ENCODE data around the gene NSRP1.

DNA sequence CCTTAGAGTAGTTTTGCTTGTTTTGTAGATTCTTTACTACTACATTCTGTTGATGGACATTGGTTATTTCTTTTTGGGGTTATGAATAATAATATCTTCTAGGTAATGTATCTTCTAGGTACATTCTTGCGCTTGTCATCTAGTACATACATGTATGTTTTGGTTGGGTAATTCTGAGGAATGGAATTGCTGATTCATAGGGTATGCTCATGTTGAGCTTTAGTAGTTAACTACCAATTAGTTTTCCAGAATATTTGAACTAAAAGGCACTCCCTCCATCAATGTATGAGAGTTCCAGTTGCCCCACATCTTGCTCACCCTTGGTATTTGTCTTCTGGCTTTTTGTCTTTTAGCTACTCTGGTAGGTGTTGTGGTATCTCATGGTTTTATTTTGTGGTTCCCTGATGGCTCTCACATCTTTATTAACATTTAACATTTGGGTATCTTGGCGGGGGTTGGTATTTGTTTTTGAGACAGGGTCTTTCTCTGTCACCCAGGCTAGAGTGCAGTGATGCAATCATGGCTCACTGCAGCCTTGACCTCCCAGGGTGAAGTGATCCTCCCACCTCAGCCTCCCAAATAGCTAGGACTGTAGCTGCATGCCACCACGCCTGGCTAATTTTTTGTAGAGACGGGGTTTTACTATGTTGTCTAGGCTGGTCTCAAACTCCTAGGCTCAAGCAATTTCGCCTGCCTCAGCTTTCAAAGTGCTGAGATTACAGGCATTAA, 71.8 kb downstream of the NSRP1 start:
- TF ChIP-seq, protein P1, sequence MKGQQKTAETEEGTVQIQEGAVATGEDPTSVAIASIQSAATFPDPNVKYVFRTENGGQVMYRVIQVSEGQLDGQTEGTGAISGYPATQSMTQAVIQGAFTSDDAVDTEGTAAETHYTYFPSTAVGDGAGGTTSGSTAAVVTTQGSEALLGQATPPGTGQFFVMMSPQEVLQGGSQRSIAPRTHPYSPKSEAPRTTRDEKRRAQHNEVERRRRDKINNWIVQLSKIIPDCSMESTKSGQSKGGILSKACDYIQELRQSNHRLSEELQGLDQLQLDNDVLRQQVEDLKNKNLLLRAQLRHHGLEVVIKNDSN (IDR thresholded peaks at IDR 0.05), result no peak
- TF ChIP-seq EP300 (IDR thresholded peaks at IDR 0.05; ENCODE audit: borderline replicate concordance) (no peak), TCF12 (IDR thresholded peaks at IDR 0.05; ENCODE audit: low read depth) (no peak)

Measured in Ishikawa (cell line).